ENCODE measurements around the gene HLA-DOB.
A peak's percentile ranks its signal among the peaks of the same experiment; 100 is the strongest.
"Not testable (repeated sequence)": the region's sequence is repeated elsewhere in the genome, so short reads cannot be mapped to it uniquely, and the experiment has no call there.

Gene HLA-DOB

GRCh38 chr6:32785781-32786533, 30.8 kb downstream of the HLA-DOB start:
- peak; percentile 60 for TF ChIP-seq CTCF (IDR thresholded peaks at IDR 0.05; ENCODE audit: low read depth, low read length)
- no peak overlapping the region for H3K4me3 ChIP-seq (ENCODE audit: low read depth, low read length)
- peak; percentile 52 for DNase-seq (ENCODE audit: low read depth, low spot score)
- in situ Hi-C loops (cut with HindIII; ENCODE audit: low sequenced_read_pairs): no loop called here

DNA sequence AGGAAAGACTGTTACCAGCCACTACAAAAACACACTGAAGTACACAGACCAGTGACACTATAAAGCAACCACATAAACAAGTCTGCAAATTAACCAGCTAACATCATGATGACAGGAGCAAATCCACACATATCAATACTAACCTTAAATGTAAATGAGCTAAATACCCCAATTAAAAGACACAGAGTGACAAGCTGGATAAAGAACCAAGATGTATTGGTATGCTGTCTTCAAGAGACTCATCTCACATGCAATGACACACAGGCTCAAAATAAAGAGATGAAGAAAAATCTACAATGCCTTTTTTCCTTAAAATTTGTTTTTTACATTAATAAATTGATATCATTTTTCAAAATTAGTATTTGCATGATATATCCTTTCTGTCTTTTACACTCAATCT, 33.9 kb downstream of the HLA-DOB start:
- DNase-seq (ENCODE audit: low read depth, low spot score); in situ Hi-C loops (cut with HindIII; ENCODE audit: low sequenced_read_pairs): not testable (repeated sequence)

GRCh38 chr6:32779036-32779435, 37.8 kb downstream of the HLA-DOB start:
- TF ChIP-seq CTCF (IDR thresholded peaks at IDR 0.05; ENCODE audit: low read depth, low read length): no peak
- in situ Hi-C loops (cut with HindIII; ENCODE audit: low sequenced_read_pairs): no loop called here
- DNase-seq (ENCODE audit: low read depth, low spot score): no peak
- H3K4me3 ChIP-seq (ENCODE audit: low read depth, low read length): no peak overlapping the region

More for the DNA sequence above, 33.9 kb downstream of the HLA-DOB start:
- H3K4me3 ChIP-seq (ENCODE audit: low read depth, low read length): not testable (repeated sequence)

DNA sequence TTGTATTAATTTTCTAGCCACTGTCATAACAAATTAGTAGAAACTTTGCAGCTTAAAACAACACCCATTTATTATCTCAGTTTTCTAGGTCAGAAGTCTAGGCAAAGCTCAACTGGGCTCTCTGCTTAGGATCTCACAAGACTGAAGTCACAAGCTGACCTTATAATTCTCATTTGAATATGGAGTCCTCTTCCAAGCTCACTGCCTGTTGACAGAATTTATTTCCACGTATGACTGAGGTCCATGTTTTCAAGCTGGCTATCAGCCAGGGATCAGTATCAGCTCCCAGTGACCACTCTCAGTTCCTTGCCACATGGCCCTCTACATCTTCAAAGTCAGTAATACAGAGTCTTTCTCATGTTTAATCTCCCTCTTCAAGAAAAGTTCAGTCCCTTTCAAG, 41.7 kb downstream of the HLA-DOB start:
- no peak overlapping the region for H3K4me3 ChIP-seq (ENCODE audit: low read depth, low read length)
- DNase-seq (ENCODE audit: low read depth, low spot score): no peak
- in situ Hi-C loops (cut with HindIII; ENCODE audit: low sequenced_read_pairs): no loop called here
- TF ChIP-seq CTCF (IDR thresholded peaks at IDR 0.05; ENCODE audit: low read depth, low read length): no peak

- TF ChIP-seq CTCF (IDR thresholded peaks at IDR 0.05; ENCODE audit: low read depth, low read length): no peak
- DNase-seq (ENCODE audit: low read depth, low spot score): no peak
- H3K4me3 ChIP-seq (ENCODE audit: low read depth, low read length): no peak overlapping the region
- in situ Hi-C loops (cut with HindIII; ENCODE audit: low sequenced_read_pairs): no loop called here
Measured at GRCh38 chr6:32774426-32774825, 42.4 kb downstream of the HLA-DOB start.

DNA sequence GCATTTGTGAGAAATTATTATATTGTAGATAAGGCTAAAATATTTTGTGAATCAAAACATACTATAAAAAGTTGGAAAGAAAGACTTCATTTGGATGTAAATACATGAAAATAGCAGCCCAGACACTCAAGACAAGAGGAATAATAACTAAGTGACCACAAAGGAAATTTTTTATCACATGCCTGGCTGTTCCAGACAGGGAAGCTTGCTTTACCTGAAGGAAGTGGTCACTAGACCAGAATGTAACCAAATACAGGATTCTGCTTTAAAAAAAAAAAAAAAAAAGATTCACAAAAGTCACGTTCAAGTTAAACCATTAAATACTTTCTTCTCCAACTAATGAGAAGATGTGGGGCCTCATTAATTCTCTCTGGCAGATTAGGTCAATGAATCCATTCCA, 44.1 kb downstream of the HLA-DOB start:
- no peak for TF ChIP-seq CTCF (IDR thresholded peaks at IDR 0.05; ENCODE audit: low read depth, low read length)
- H3K4me3 ChIP-seq (ENCODE audit: low read depth, low read length): no peak overlapping the region
- in situ Hi-C loops (cut with HindIII; ENCODE audit: low sequenced_read_pairs): no loop called here

DNA sequence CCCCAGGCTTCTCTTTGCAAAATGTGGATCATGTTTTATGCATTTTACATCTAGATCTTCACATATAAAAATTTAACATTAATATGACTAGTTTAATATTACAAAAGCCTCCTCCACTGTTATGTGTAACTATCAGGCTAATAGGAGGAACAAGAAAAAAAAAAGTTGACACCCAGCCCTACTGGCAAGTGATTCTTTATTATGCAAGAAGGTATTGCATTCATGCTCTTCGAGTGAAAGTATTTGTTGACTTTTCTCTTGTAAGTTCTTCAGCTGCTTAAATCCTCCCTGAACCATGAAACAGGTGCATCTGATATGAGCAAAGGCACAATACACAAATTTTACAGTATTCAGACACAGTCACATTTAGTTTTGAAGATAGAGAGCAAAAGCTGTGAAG, 52.8 kb downstream of the HLA-DOB start:
- no peak for TF ChIP-seq CTCF (IDR thresholded peaks at IDR 0.05; ENCODE audit: low read depth, low read length)

More for the DNA sequence above, 44.1 kb downstream of the HLA-DOB start:
- DNase-seq (ENCODE audit: low read depth, low spot score): no peak

More for the DNA sequence above, 52.8 kb downstream of the HLA-DOB start:
- H3K4me3 ChIP-seq (ENCODE audit: low read depth, low read length): no peak overlapping the region
- DNase-seq (ENCODE audit: low read depth, low spot score): no peak
- in situ Hi-C loops (cut with HindIII; ENCODE audit: low sequenced_read_pairs): no loop called here
